Spleen (tissue), 11 donors: ENCODE data around the gene AGO3. TPM values are rescaled to one million over a fixed set of nuclear protein-coding genes. Genes with fewer than 3 reads are reported as not detected.

Experiments
- DNase-seq: peaks from one replicate; pipeline ENCODE4 v3.0.0-alpha.2; 2020
- H3K27ac ChIP-seq, 8 donors: fragments of 200-600 bp; sonication (generic) in 7 of 8; 1 replicate in 4 of 8; 2 replicates in 4 of 8; pipeline versions ENCODE4 v1.5.0 to v1.8.0; 2016 to 2021; ENCODE audit warnings: inconsistent platforms in 4 of 8, mild to moderate bottlenecking in 4 of 8, moderate library complexity in 1 of 8
- H3K27me3 ChIP-seq, 7 donors: fragments of 200-600 bp; sonication (generic) in 6 of 7; replicated peaks in 1 of 7; 1 replicate in 4 of 7; 2 replicates in 3 of 7; pipeline versions ENCODE4 v1.5.0 to v1.8.0; 2016 to 2021; ENCODE audit warnings: inconsistent platforms in 3 of 7, mild to moderate bottlenecking in 1 of 7
- H3K36me3 ChIP-seq, 6 donors: fragments of 200-600 bp; sonication (generic) in 5 of 6; 1 replicate in 4 of 6; 2 replicates in 2 of 6; pipeline versions ENCODE4 v1.5.0 to v1.8.0; 2016 to 2021; ENCODE audit warnings: inconsistent platforms in 2 of 6
- H3K4me1 ChIP-seq, 6 donors: fragments of 200-600 bp; sonication (generic) in 5 of 6; 1 replicate in 3 of 6; 2 replicates in 3 of 6; pipeline versions ENCODE4 v1.5.0 to v1.8.0; 2016 to 2021; ENCODE audit warnings: inconsistent platforms in 3 of 6
- H3K4me3 ChIP-seq, 8 donors: fragments of 200-600 bp; sonication (generic) in 7 of 8; 1 replicate in 4 of 8; 2 replicates in 4 of 8; pipeline versions ENCODE4 v1.5.0 to v1.8.0; 2016 to 2021; ENCODE audit warnings: inconsistent platforms in 4 of 8, mild to moderate bottlenecking in 4 of 8, moderate library complexity in 2 of 8
- H3K9me3 ChIP-seq, 8 donors: fragments of 200-600 bp; sonication (generic) in 7 of 8; 1 replicate in 4 of 8; 2 replicates in 4 of 8; pipeline versions ENCODE4 v1.5.0 to v1.8.0; 2016 to 2021; ENCODE audit warnings: inconsistent platforms in 4 of 8
- POLR2A ChIP-seq, 3 donors: fragments of 450-650 bp; IDR thresholded peaks; one replicate each; pipeline ENCODE4 v1.5.1; 2017; ENCODE audit warnings: antibody characterized with exemption in 3 of 3, mild to moderate bottlenecking in 1 of 3
- POLR2AphosphoS5 ChIP-seq, 3 donors: sonication (generic); formaldehyde crosslinking; IDR thresholded peaks; one replicate each; pipeline ENCODE4 v1.5.1; 2017; ENCODE audit warnings: antibody characterized with exemption in 3 of 3
- WGBS, 5 donors: extraction: QIAGEN DNeasy Blood & Tissue Kit in 3 of 5; methylation state at CpG; one replicate each; pipeline versions ENCODE4 v1.1.5 to v1.1.7; 2013 to 2018; 5-methylcytosine and 5-hydroxymethylcytosine counted together
- intact Hi-C: fragments of 100-400 bp; cut with DNase I; formaldehyde crosslinking; loops from one replicate; pipeline ENCODE4 v1.15.0; 2023; ENCODE audit warnings: low total_unique reads
- polyA plus RNA-seq, 3 donors: library from polyadenylated mRNA; stranded (reverse); fragments of 200-250 nt; gene quantifications; one replicate each; pipeline ENCODE4 v1.2.1, GENCODE V29; 2013
- total RNA-seq, 7 donors: library from RNA; depleted of rRNA in 3 of 7; stranded (reverse); fragments of >200 nt in 3 of 7; fragmentation: NEBNext Ultra II Directional in 4 of 7; extraction: Animal tissue kit (Norgen Biotek cat#: 25700) in 4 of 7; gene quantifications; one replicate each; pipeline versions ENCODE4 v1.1.0 to v1.2.1, GENCODE V29; 2016 to 2021
- TF ChIP-seq, protein P1 (sequence below), 11 experiments: fragments of 200-600 bp in 7 of 11; fragments of 450-650 bp in 4 of 11; sonication (generic) in 4 of 11; IDR thresholded peaks in 8 of 11; conservative IDR thresholded peaks in 3 of 11; 1 replicate in 7 of 11; 2 replicates in 4 of 11; pipeline versions ENCODE4 v1.4.0 to v1.8.0; 2016 to 2021; ENCODE audit warnings: antibody characterized with exemption in 11 of 11, inconsistent platforms in 4 of 11, mild to moderate bottlenecking in 1 of 11
- donor health status: healthy with polysubstance abuse.
- donor health status: DM: no; HTN: no; CAD: no; lungs with moderate emphysema.
- donor health status: DM: no; HTN: no; CAD: no.
- donor health status: Bipolar disorder and iron deficiency.
- donor health status: healthy.
- donor health status: DM: no; HTN: no; CAD: no.
- donor health status: DM: yes; HTN: yes; CAD: no.

The AGO3 gene
- total and polyA plus RNA-seq, 10 donors, result 1.5 to 41.1 (median 25.0) TPM

DNA sequence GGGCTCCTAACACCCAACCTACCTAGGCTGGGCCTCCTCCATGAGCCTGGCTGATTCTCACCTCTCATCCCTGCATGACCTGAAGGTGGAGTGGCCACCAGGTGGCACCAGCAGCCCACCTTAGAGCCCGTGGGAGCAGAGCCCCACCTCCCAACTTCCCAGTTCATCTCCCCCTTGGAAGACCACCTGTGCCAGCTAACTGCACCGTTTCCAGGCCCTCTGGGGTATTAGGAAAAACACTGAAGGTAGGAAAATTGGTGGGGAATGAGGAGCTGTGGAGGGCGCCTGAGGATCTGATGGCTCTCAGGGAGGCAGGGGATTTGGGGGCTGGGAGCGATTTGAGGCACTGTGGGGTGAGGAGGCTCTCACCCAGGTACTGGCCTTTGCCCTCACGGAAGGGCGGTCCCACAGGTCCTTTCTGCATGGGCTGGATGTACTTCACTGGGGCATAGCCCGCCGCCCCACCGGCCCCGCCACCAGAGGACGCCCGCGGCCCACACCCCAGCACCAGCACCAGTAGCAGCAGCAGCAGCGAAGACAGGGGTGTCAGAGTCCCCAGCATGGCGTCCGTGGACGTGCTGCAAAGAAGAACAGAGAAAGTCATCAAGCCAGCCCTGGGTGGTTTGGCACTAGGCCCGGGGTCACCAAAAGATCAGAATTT is 168.9 kb downstream of the AGO3 start:
- Histone ChIP-seq H3K9me3 (no peaks in the 10 kb centered on the region), H3K27me3 (no peaks in the 10 kb centered on the region), H3K4me3 (peak overlapping the region in 1 of 8 donors; percentile 43), H3K36me3 (peaks cover 0 to 33% (median 7%) of the 10 kb centered on the region in 6 donors), H3K27ac (peak overlapping the region in 2 of 8 donors; percentile 8 to 46), H3K4me1 (peaks cover 8 to 41% (median 31%) of the 10 kb centered on the region in 6 donors)
- intact Hi-C loops, result loop anchor here (2.0 to 5.0 kb wide), 2 partner anchors 37 to 89 kb away; no protein-coding TSS in a partner anchor
- 22 to 40% (median 34%) methylated on average over 13 to 18 of the region's 18 CpGs for WGBS, 5 donors
- peak; percentile 91 for DNase-seq
- TF ChIP-seq, protein P1, sequence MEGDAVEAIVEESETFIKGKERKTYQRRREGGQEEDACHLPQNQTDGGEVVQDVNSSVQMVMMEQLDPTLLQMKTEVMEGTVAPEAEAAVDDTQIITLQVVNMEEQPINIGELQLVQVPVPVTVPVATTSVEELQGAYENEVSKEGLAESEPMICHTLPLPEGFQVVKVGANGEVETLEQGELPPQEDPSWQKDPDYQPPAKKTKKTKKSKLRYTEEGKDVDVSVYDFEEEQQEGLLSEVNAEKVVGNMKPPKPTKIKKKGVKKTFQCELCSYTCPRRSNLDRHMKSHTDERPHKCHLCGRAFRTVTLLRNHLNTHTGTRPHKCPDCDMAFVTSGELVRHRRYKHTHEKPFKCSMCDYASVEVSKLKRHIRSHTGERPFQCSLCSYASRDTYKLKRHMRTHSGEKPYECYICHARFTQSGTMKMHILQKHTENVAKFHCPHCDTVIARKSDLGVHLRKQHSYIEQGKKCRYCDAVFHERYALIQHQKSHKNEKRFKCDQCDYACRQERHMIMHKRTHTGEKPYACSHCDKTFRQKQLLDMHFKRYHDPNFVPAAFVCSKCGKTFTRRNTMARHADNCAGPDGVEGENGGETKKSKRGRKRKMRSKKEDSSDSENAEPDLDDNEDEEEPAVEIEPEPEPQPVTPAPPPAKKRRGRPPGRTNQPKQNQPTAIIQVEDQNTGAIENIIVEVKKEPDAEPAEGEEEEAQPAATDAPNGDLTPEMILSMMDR (IDR thresholded peaks at IDR 0.05 in 8 of 11, conservative IDR thresholded peaks at IDR 0.05 in 3 of 11), result peak; percentile 68 to 92 (median 87)
- peak in 2 of 3 donors; percentile 28 to 46 for TF ChIP-seq POLR2AphosphoS5 (IDR thresholded peaks at IDR 0.05)
- TF ChIP-seq POLR2A (IDR thresholded peaks at IDR 0.05), result no peak

DNA sequence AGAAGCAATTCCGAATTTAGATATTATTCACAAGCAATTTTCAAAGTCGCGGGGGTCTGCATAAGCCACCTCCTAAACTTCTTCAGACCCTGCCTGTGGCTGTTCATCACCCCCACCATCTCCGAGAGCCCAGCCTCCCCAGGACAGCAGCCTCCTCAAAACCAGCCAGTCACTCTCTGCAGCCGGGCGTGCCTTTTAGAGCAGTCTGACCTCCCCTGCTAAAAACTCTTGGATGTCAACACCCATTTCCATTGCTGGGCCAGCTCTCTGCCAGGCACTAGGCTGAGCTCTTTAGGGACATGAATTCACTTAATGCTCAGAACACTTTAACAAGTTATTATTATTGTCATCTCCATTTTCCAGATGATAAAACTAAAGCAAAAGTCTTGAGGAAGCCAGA is 169.5 kb downstream of the AGO3 start:
- no peaks in the 10 kb centered on the region for H3K9me3 ChIP-seq
- H3K4me3 ChIP-seq, result no peak overlapping the region
- no peak for DNase-seq
- no peaks in the 10 kb centered on the region for H3K27me3 ChIP-seq
- TF ChIP-seq POLR2A (IDR thresholded peaks at IDR 0.05) (no peak), POLR2AphosphoS5 (IDR thresholded peaks at IDR 0.05) (no peak)
- TF ChIP-seq, protein P1 (IDR thresholded peaks at IDR 0.05 in 8 of 11, conservative IDR thresholded peaks at IDR 0.05 in 3 of 11), result no peak
- peaks cover 0 to 27% (median 4%) of the 10 kb centered on the region in 6 donors for H3K36me3 ChIP-seq
- peaks cover 4 to 36% (median 25%) of the 10 kb centered on the region in 6 donors for H3K4me1 ChIP-seq
- intact Hi-C loops, result loop anchor here (5.0 kb wide), 1 partner anchor 37 kb away; no protein-coding TSS in a partner anchor
- 61 to 86% (median 78%) methylated on average over 6 of the region's 6 CpGs for WGBS, 5 donors
- peak overlapping the region in 2 of 8 donors; percentile 8 to 46 for H3K27ac ChIP-seq

DNA sequence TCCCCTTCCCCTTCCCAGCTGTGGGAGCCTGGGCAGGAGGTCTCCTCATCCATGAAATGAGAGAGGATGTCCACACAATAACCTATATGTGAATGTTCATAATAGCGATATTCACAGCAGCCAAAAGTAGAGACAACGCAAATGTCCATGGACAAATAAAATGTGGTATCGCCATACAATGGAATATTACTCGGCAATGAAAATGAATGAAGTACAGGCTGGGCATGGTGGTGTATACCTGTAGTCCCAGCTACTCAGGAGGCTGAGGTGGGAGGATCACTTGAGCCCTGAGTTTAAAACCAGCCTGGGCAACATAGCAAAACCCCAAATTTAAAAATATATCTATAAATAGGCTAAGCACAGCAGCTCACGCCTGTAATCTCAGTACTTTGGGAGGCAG is 170.6 kb downstream of the AGO3 start:
- no peaks in the 10 kb centered on the region for H3K9me3 ChIP-seq
- no peak for DNase-seq
- H3K27me3 ChIP-seq, result no peaks in the 10 kb centered on the region
- H3K36me3 ChIP-seq, result peaks cover 0 to 15% (median 0%) of the 10 kb centered on the region in 6 donors
- intact Hi-C loops, result loop anchor here (5.0 kb wide), 1 partner anchor 36 kb away; no protein-coding TSS in a partner anchor
- no peak overlapping the region for H3K4me3 ChIP-seq
- TF ChIP-seq POLR2A (IDR thresholded peaks at IDR 0.05) (no peak), POLR2AphosphoS5 (IDR thresholded peaks at IDR 0.05) (no peak)
- TF ChIP-seq, protein P1 (IDR thresholded peaks at IDR 0.05 in 8 of 11, conservative IDR thresholded peaks at IDR 0.05 in 3 of 11), result no peak
- 89 to 99% (median 95%) methylated on average over 5 of the region's 5 CpGs for WGBS, 5 donors
- H3K27ac ChIP-seq, result no peak overlapping the region
- H3K4me1 ChIP-seq, result peaks cover 4 to 24% (median 14%) of the 10 kb centered on the region in 6 donors

DNA sequence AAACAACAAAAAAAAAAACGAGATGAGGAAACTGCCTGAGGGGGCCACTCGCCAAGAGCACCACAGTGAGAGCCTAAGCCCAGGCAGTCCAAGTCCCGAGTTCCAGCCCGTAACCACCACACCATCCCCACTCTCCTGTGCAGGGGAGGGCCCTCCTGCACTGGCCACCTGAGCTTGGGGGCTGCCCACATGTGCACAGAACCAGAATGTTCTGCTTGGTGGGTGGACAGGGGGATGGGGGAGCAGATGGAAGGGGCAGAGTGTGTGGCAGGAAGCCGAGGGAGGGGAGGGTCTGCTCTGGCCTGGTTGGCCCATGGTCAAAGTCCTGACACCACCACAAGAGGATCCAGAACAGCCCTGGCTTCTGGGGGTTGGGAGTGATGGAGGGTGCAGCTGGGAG is 175.4 kb downstream of the AGO3 start:
- Histone ChIP-seq H3K4me1 (peaks cover 0 to 18% (median 3%) of the 10 kb centered on the region in 6 donors), H3K36me3 (no peaks in the 10 kb centered on the region), H3K27me3 (no peaks in the 10 kb centered on the region), H3K27ac (no peak overlapping the region), H3K9me3 (no peaks in the 10 kb centered on the region), H3K4me3 (no peak overlapping the region)
- no peak for TF ChIP-seq POLR2AphosphoS5 (IDR thresholded peaks at IDR 0.05)
- TF ChIP-seq, protein P1 (IDR thresholded peaks at IDR 0.05 in 8 of 11, conservative IDR thresholded peaks at IDR 0.05 in 3 of 11), result no peak
- no peak for TF ChIP-seq POLR2A (IDR thresholded peaks at IDR 0.05)
- 43 to 49% (median 44%) methylated on average over 5 of the region's 5 CpGs for WGBS, 5 donors
- intact Hi-C loops, result no loop called here
- no peak for DNase-seq
